Activated CD4-positive, alpha-beta memory T cell treated with anti-CD3 and anti-CD28 coated beads, Interleukin-2, amount 10 ng/mL, durations not matched to agents 7 days and 5 days (primary cell): ENCODE results near the gene NHLRC4. TPM values are rescaled to one million over a fixed set of nuclear protein-coding genes. Genes with fewer than 3 reads are reported as not detected.

Source experiments
- CTCF ChIA-PET: fragments of 350-600 bp; sonication (Branson Sonifier 250); formaldehyde crosslinking; loops from one replicate; lab custom pipeline; 2021; ENCODE audit warnings: antibody characterized with exemption, inconsistent platforms; lab: Charles Lee
- POLR2A ChIA-PET: fragments of 350-600 bp; sonication (Branson Sonifier 250); formaldehyde crosslinking; loops from one replicate; lab custom pipeline; 2021; ENCODE audit warnings: antibody characterized with exemption; lab: Charles Lee
- DNase-seq: peaks from one replicate; pipeline ENCODE4 v3.0.0-alpha.2; 2020
- H3K27ac Mint-ChIP-seq: one replicate; pipeline ENCODE4 v1.8.0; 2021; ENCODE audit warnings: mild to moderate bottlenecking, mixed read lengths
- H3K27me3 Mint-ChIP-seq: one replicate; pipeline ENCODE4 v1.8.0; 2021; ENCODE audit warnings: mixed read lengths
- H3K36me3 Mint-ChIP-seq: one replicate; pipeline ENCODE4 v1.8.0; 2021; ENCODE audit warnings: low read depth, mixed read lengths
- H3K4me1 Mint-ChIP-seq: one replicate; pipeline ENCODE4 v1.8.0; 2021; ENCODE audit warnings: mixed read lengths
- H3K4me3 Mint-ChIP-seq: one replicate; pipeline ENCODE4 v1.8.0; 2021; ENCODE audit warnings: mild to moderate bottlenecking, mixed read lengths
- H3K9me3 Mint-ChIP-seq: one replicate; pipeline ENCODE4 v1.8.0; 2021; ENCODE audit warnings: mixed read lengths
- total RNA-seq, 2 experiments: library from RNA; stranded (reverse); gene quantifications; one replicate each; pipeline ENCODE4 v1.2.3, GENCODE V29; 2021

The NHLRC4 gene
- total RNA-seq, 2 experiments from 2014 or later, result 2.3 to 2.6 TPM

DNA sequence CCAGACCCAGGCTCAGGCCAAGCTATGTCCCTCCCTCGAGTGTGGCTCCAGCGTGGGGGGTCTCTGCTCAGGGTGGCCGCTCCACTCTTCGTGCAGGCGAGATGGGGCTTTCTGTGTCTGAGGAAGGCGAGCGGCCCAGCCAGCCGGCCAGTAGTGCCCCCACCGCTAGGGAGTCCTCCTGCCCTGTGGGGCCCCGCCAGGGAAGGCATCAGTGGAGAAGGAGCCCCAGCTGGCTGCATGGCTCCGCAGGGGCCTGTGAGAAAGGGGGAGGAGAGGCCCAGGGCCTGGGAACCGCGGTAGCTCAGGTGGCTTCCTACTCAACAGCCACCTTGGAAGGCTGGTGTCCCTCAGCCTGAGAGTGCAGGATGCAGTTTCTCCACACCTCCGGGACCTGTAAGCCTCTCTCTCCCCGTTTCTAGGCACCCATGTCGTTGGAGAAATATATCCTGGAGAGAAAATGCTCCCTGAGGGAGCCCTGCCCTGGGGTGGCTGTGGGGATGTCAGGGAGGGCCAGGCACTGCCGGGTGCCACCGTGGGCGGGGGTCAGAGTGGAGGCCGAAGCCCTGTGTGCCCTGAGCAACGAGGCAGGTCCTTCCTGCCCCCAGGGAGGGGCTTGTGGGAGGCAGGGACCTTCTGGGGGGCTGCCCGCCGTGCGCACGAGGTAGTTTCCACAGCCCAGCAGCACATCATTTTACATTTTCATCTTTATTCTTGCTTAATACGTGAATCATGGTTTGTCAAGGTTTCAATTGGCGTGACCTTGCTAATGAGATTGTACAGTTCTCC lies 6.3 kb downstream of the NHLRC4 start:
- no peaks in the 10 kb centered on the region for H3K27me3 Mint-ChIP-seq
- no peaks in the 10 kb centered on the region for H3K36me3 Mint-ChIP-seq
- CTCF ChIA-PET, result no interaction called here
- H3K27ac Mint-ChIP-seq, result no peak overlapping the region
- POLR2A ChIA-PET, result interaction anchor here (0.9 kb wide), 1 partner anchor 17 kb away, joined by 3 read pairs; no protein-coding TSS in a partner anchor
- H3K4me1 Mint-ChIP-seq, result peaks cover 23% of the 10 kb centered on the region
- DNase-seq, result no peak
- H3K9me3 Mint-ChIP-seq, result no peaks in the 10 kb centered on the region
- no peak overlapping the region for H3K4me3 Mint-ChIP-seq

DNA sequence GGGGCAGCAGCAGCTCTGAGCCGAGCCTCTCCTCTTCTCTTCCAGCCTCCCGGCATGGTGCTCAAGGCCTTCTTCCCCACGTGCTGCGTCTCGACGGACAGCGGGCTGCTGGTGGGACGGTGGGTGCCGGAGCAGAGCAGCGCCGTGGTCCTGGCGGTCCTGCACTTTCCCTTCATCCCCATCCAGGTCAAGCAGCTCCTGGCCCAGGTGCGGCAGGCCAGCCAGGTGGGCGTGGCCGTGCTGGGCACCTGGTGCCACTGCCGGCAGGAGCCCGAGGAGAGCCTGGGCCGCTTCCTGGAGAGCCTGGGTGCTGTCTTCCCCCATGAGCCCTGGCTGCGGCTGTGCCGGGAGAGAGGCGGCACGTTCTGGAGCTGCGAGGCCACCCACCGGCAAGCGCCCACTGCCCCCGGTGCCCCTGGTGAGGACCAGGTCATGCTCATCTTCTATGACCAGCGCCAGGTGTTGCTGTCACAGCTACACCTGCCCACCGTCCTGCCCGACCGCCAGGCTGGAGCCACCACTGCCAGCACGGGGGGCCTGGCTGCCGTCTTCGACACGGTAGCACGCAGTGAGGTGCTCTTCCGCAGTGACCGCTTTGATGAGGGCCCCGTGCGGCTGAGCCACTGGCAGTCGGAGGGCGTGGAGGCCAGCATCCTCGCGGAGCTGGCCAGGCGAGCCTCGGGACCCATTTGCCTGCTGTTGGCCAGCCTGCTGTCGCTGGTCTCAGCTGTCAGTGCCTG lies 7.4 kb downstream of the NHLRC4 start:
- CTCF ChIA-PET, result no interaction called here
- Mint-ChIP-seq H3K27me3 (no peaks in the 10 kb centered on the region), H3K4me1 (peaks cover 22% of the 10 kb centered on the region)

DNA sequence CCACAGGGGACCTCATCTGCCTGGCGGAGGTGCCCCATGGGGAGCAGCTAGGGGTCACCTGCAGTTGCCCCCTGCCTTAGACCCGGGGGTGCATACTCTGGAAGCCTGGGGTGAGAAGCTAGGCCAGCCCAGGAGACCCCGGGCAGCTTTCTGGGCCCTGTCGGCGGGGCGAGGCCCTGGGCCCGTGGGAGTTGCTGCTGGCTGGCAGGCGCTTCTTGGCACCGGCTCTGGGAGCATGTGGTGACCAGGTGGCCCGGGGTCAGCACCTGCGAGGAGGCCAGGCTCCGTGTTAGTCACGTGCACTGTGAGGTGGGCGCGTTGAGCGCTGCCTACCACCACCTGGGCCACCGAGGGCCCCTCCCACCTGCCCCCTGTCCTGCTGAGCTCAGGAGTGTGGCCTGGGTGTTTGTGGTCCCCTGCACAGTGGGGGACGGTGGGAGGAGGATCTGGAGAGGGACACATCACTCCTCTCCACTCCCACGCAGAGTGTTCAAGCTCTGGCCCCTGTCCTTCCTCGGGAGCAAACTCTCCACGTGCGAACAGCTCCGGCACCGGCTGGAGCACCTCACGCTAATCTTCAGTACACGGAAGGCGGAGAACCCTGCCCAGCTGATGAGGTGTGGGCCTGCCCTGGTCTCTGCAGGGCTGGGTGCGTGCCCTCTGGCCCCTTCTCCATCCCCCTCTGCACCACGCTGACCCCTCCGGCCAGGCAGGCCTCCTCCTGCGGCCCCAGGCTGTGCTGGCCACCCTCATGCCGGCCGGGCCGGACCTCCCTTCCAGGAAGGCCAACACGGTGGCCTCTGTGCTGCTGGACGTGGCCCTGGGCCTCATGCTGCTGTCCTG lies 8.8 kb downstream of the NHLRC4 start:
- peaks cover 19% of the 10 kb centered on the region for H3K4me1 Mint-ChIP-seq
- POLR2A ChIA-PET, result interaction anchor here (1.1 to 1.2 kb wide), 2 partner anchors 13 to 213 kb away, joined by 3 to 5 read pairs; partner anchors contain the start of genes CHTF18 and RPUSD1
- no peak overlapping the region for H3K27ac Mint-ChIP-seq
- no peaks in the 10 kb centered on the region for H3K9me3 Mint-ChIP-seq
- H3K36me3 Mint-ChIP-seq, result no peaks in the 10 kb centered on the region
- CTCF ChIA-PET, result no interaction called here
- DNase-seq, result no peak
- H3K4me3 Mint-ChIP-seq, result no peak overlapping the region
- no peaks in the 10 kb centered on the region for H3K27me3 Mint-ChIP-seq

More for the DNA sequence above, 7.4 kb downstream of the NHLRC4 start:
- Mint-ChIP-seq H3K36me3 (no peaks in the 10 kb centered on the region), H3K27ac (no peak overlapping the region), H3K4me3 (no peak overlapping the region), H3K9me3 (no peaks in the 10 kb centered on the region)
- no peak for DNase-seq
- POLR2A ChIA-PET, result no interaction called here

DNA sequence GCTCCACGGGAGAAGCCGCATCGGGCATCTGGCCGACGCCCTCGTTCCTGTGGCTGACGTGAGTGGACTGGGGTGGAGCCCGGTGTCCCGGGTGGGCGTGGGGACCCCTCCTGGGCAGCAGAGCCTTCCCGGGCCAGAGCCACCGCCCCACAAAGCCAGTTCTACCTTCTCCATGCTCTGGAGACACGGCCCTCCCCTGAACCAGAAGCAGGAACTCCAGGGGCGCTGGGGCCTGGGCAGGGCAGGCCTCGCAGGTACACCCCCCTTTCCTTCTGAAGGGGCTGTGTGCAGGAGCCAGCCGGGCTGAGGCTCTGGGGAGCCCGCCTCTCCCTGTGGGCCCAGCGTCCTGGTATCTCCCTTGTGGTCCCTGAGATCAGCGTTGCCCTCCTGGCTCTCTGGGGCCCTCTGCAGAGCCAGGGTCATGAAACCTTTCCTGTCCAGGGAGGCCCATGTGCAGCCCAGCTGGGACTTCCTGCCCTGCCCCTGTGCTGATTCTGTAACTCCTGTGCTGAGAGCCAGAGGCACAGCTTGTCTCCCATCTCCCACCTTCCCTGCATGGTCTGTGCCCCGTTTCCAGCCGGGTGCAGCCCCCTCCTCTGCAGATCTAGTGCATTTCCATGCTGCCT lies 9.5 kb downstream of the NHLRC4 start:
- CTCF ChIA-PET, result interaction anchor here (0.6 to 0.9 kb wide), 2 partner anchors 9 to 299 kb away, joined by 3 read pairs; no protein-coding TSS in a partner anchor
- H3K36me3 Mint-ChIP-seq, result no peaks in the 10 kb centered on the region
- H3K4me1 Mint-ChIP-seq, result peaks cover 12% of the 10 kb centered on the region
- H3K9me3 Mint-ChIP-seq, result no peaks in the 10 kb centered on the region
- H3K27me3 Mint-ChIP-seq, result no peaks in the 10 kb centered on the region
- DNase-seq, result no peak
- H3K4me3 Mint-ChIP-seq, result no peak overlapping the region
- POLR2A ChIA-PET, result interaction anchor here (1.1 to 1.2 kb wide), 2 partner anchors 12 to 212 kb away, joined by 3 to 5 read pairs; partner anchors contain the start of genes CHTF18 and RPUSD1
- H3K27ac Mint-ChIP-seq, result no peak overlapping the region

DNA sequence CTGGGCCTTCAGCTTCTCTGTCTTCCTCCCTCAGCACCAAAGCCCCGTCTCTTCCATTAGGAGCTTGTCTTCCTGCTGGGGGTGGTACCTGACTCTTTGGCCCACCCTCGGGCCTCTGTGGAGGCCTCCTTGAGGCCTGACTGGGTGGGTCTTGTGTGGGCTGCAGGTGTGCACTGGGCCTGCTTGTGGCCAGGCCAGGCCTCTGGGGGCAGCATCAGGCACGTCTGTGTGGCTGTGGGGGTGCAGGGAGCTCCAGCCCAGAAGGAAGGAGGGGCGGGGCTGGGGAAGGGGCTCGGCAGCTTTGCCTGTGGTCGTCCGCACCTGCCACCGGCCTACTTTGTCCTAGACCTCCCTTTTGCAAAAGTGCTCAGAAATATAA lies 10.0 kb downstream of the NHLRC4 start:
- DNase-seq, result no peak
- H3K4me3 Mint-ChIP-seq, result no peak overlapping the region
- peaks cover 7% of the 10 kb centered on the region for H3K4me1 Mint-ChIP-seq
- H3K36me3 Mint-ChIP-seq, result no peaks in the 10 kb centered on the region
- H3K27me3 Mint-ChIP-seq, result no peaks in the 10 kb centered on the region
- ChIA-PET CTCF (interaction anchor here (0.6 to 0.9 kb wide), 4 partner anchors 9 to 300 kb away, joined by 3 to 4 read pairs (median 3); no protein-coding TSS in a partner anchor), POLR2A (no interaction called here)
- no peaks in the 10 kb centered on the region for H3K9me3 Mint-ChIP-seq
- no peak overlapping the region for H3K27ac Mint-ChIP-seq

DNA sequence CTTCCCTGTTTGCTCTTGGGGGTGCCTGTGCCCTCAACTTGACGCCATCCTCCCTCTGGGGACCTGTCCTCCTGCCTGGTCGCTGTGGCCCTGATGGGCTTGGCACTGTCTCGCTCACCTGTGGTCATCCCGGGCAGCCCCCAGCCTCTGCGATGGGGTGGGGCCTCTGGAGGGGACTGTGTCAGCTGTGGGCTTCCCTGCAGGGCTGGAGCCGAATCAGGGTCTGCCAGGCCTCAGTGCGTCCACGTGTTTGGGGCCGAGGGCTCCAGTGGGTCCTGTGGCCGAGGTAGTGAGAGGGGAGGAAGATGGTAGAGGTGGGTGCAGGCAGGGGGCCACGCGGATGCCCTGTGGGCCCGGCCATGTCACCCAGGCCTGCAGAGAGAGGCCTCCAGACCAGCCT lies 11.0 kb downstream of the NHLRC4 start:
- Mint-ChIP-seq H3K4me1 (peaks cover 3% of the 10 kb centered on the region), H3K36me3 (no peaks in the 10 kb centered on the region), H3K9me3 (no peaks in the 10 kb centered on the region), H3K27ac (no peak overlapping the region), H3K4me3 (no peak overlapping the region), H3K27me3 (no peaks in the 10 kb centered on the region)
- DNase-seq, result no peak
- ChIA-PET POLR2A (no interaction called here), CTCF (no interaction called here)

DNA sequence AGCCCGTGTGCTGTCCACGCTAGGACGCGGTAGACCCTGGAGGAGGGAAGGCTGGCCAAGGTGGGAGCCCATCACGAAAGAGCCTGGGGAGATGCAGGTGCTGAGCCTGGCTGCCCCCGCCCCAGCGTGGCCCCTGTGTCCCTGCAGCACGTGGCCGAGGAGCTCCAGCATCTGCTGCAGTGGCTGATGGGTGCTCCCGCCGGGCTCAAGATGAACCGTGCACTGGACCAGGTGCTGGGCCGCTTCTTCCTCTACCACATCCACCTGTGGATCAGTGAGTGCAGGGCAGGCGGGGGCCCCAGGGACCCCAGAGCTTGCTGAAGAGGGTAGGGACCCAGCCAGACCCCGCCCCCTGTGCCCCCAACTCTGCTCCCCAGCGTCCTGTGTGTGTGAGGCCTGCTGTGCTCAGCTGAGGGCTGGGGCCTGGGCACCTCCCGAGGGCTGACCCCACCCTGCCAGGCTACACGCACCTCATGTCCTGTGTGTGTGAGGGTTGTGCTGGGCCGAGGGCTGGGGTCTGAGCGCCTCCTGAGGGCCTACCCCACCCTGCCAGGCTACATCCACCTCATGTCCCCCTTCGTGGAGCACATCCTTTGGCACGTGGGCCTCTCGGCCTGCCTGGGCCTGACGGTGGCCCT lies 11.5 kb downstream of the NHLRC4 start:
- H3K4me3 Mint-ChIP-seq, result no peak overlapping the region
- CTCF ChIA-PET, result interaction anchor here (0.9 kb wide), 1 partner anchor 32 kb away, joined by 3 read pairs; no protein-coding TSS in a partner anchor
- H3K9me3 Mint-ChIP-seq, result no peaks in the 10 kb centered on the region
- no peaks in the 10 kb centered on the region for H3K27me3 Mint-ChIP-seq
- H3K4me1 Mint-ChIP-seq, result peaks cover 3% of the 10 kb centered on the region
- H3K27ac Mint-ChIP-seq, result no peak overlapping the region
- POLR2A ChIA-PET, result interaction anchor here (0.9 to 1.0 kb wide), 2 partner anchors 10 to 89 kb away, joined by 4 to 6 read pairs; partner anchors contain the start of gene RHOT2
- no peak for DNase-seq
- no peaks in the 10 kb centered on the region for H3K36me3 Mint-ChIP-seq

DNA sequence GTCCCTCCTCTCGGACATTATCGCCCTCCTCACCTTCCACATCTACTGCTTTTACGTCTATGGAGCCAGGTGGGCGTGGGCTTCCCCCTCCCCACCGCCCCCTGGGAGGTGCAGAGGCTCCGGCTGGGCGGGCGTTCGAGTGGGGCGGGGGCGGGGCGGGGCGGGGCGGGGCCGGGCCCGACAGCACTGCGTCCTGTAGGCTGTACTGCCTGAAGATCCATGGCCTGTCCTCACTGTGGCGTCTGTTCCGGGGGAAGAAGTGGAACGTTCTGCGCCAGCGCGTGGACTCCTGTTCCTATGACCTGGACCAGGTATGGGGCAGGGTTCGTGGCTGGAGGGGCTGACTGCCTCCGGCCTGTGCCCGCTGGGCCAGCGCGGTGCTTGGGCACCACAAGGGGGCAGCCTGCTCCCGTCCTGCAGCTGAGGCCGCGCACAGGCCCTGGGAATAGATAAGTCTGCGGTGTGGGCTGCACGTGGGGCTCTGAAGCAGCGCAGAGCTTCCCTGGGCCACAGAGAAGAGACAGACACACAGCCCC lies 12.1 kb downstream of the NHLRC4 start:
- H3K4me1 Mint-ChIP-seq, result peaks cover 3% of the 10 kb centered on the region
- ChIA-PET POLR2A (interaction anchor here (0.9 to 1.0 kb wide), 2 partner anchors 9 to 89 kb away, joined by 4 to 6 read pairs; partner anchors contain the start of gene RHOT2), CTCF (interaction anchor here (0.6 to 0.9 kb wide), 2 partner anchors 31 to 534 kb away, joined by 3 read pairs; no protein-coding TSS in a partner anchor)
- no peaks in the 10 kb centered on the region for H3K36me3 Mint-ChIP-seq
- no peak overlapping the region for H3K27ac Mint-ChIP-seq
- DNase-seq, result peak; percentile 77
- no peaks in the 10 kb centered on the region for H3K9me3 Mint-ChIP-seq
- no peaks in the 10 kb centered on the region for H3K27me3 Mint-ChIP-seq
- no peak overlapping the region for H3K4me3 Mint-ChIP-seq

DNA sequence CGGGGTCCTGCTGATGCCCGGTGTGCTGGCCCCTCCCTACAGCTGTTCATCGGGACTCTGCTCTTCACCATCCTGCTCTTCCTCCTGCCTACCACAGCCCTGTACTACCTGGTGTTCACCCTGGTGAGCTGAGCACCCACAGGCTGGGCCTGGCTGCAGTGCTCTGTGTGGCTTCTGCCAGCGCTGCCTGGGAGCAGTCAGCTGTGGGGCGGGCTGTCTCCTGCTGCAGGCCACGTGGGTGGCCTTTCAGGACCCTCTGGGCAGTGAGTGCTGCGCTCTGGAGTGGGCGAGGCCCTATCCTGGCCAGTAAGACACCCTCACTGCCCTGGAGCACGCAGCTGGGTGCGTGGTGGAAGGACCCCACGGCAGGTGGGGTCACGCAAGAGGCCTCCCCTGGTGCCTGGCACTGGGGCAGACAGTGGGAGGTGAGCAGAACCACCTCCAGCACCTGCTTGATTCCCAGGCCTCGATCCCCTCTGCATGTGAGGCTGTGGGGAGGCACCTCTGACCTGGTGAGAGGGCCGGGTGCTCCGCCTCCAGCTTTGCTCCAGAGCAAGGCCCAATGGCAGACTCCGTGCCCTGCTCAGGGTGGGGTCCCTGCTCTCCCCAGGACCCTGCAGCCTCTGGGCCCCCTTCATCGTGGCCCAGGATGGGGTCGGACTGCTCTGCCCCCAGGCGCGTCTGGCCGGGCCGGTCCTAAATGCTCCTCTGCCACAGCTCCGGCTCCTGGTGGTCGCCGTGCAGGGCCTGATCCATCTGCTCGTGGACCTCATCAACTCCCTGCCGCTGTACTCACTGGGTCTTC lies 13.5 kb downstream of the NHLRC4 start:
- Mint-ChIP-seq H3K9me3 (no peaks in the 10 kb centered on the region), H3K27me3 (no peaks in the 10 kb centered on the region), H3K4me3 (no peak overlapping the region), H3K4me1 (peaks cover 3% of the 10 kb centered on the region), H3K27ac (no peak overlapping the region), H3K36me3 (no peaks in the 10 kb centered on the region)
- DNase-seq, result no peak
- ChIA-PET POLR2A (interaction anchor here (0.9 kb wide), 1 partner anchor 53 kb away, joined by 3 read pairs; the partner anchor contains the start of gene CAPN15), CTCF (no interaction called here)

DNA sequence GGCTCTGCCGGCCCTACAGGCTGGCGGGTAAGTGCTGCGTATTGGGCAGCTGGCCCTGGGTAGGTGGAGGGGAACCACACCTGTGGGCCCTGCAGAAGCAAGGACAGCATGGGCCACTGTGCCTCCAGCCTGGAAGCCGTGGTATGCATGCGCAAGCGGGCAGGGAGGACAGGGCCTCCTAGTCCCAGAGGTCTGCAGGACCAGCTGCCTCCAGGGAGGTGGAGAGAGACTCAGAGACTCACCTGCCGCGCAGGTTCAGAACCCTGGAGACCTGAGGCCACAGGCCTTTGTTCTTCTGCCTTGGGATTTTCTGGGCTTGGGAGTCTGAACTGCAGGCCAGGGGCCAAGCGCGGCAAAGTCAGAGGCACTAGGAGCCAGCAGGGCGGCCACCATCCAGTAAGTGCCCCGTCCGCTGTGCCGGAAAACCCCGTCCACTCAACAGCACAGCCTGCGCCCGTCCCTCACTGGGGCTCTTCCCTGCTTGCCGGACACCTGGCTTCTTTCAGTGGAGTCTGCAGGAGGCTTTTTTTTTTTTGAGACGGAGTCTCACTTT lies 14.2 kb downstream of the NHLRC4 start:
- Mint-ChIP-seq H3K4me1 (peaks cover 3% of the 10 kb centered on the region), H3K36me3 (no peaks in the 10 kb centered on the region), H3K27me3 (no peaks in the 10 kb centered on the region), H3K4me3 (no peak overlapping the region), H3K27ac (no peak overlapping the region), H3K9me3 (no peaks in the 10 kb centered on the region)
- no peak for DNase-seq
- ChIA-PET CTCF (no interaction called here), POLR2A (interaction anchor here (0.9 kb wide), 1 partner anchor 54 kb away, joined by 3 read pairs; the partner anchor contains the start of gene CAPN15)
